ENCODE results near the gene ZNF646. TPM values are rescaled to one million over a fixed set of nuclear protein-coding genes. Genes with fewer than 3 reads are reported as not detected.

ZNF646 gene
- total and polyA plus RNA-seq, 4 donors = 0.89 to 9.6 (median 4.0) TPM

DNA sequence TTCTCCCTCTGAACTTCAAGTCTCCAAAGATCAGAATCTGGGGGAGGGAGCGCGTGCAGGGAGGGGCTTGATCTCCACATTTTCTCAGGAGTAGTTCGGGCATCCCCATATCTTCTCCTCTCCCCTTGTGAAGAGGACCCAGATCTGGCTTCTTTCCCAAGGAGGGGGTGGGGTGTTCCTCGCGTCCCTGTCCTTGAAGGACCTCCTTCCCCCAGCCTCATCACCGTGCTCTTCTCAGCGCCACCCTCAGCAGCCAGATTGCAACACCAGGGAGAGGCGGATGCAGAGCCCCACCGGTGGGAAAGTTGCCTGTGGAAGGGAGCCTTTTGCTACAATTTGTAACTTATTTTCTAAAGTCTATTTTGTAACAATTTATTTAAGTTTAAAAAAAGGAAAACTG, 8.9 kb downstream of the ZNF646 start (continued):
- TF ChIP-seq, protein P1, sequence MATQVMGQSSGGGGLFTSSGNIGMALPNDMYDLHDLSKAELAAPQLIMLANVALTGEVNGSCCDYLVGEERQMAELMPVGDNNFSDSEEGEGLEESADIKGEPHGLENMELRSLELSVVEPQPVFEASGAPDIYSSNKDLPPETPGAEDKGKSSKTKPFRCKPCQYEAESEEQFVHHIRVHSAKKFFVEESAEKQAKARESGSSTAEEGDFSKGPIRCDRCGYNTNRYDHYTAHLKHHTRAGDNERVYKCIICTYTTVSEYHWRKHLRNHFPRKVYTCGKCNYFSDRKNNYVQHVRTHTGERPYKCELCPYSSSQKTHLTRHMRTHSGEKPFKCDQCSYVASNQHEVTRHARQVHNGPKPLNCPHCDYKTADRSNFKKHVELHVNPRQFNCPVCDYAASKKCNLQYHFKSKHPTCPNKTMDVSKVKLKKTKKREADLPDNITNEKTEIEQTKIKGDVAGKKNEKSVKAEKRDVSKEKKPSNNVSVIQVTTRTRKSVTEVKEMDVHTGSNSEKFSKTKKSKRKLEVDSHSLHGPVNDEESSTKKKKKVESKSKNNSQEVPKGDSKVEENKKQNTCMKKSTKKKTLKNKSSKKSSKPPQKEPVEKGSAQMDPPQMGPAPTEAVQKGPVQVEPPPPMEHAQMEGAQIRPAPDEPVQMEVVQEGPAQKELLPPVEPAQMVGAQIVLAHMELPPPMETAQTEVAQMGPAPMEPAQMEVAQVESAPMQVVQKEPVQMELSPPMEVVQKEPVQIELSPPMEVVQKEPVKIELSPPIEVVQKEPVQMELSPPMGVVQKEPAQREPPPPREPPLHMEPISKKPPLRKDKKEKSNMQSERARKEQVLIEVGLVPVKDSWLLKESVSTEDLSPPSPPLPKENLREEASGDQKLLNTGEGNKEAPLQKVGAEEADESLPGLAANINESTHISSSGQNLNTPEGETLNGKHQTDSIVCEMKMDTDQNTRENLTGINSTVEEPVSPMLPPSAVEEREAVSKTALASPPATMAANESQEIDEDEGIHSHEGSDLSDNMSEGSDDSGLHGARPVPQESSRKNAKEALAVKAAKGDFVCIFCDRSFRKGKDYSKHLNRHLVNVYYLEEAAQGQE (IDR thresholded peaks at IDR 0.05) = no peak
- TF ChIP-seq FOXA1 (IDR thresholded peaks at IDR 0.05) (no peak), YY1 (IDR thresholded peaks at IDR 0.05) (no peak), TAF1 (conservative IDR thresholded peaks at IDR 0.05) (no peak), SP1 (IDR thresholded peaks at IDR 0.05) (no peak), EGR1 (IDR thresholded peaks at IDR 0.05; ENCODE audit: low read depth in 2 of 2) (no peak), RAD21 (IDR thresholded peaks at IDR 0.05) (no peak), HNF4G (IDR thresholded peaks at IDR 0.05) (no peak)

DNA sequence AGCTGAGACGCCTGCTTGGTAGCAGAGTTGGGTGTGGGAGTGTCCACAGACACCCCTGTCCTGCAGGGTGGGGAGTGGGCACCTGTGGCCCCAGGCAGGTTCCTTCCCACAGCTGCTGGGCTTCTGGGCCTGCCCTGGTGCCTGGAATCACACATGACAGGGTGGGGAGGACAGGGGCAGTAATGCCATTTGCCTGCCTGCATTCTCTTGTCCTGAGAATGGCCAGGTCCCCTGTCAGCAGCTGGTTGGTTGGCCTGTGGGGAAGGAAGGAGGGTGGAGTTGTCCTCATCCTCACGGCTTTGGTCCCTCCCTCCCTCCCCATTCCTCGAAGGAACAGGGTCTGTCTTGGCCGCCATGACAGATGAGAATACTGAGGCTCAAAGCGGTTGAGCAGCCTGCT, 9.3 kb downstream of the ZNF646 start:
- no peak for DNase-seq (ENCODE audit: low spot score)
- 54% methylated on average over 5 of the region's 5 CpGs for WGBS
- no peak overlapping the region for H3K9ac ChIP-seq (ENCODE audit: low read depth in 1 of 2, low read length in 2 of 2)
- no peaks in the 10 kb centered on the region for H3K27me3 ChIP-seq (ENCODE audit: control insufficient read depth in 4 of 4, insufficient read depth in 4 of 4, low read length in 3 of 4)
- no peak overlapping the region for H3K27ac ChIP-seq (ENCODE audit: low read depth in 1 of 2, low read length in 2 of 2)
- no peaks in the 10 kb centered on the region for H3K9me3 ChIP-seq (ENCODE audit: control insufficient read depth in 4 of 4, low read length in 3 of 4)
- H3K4me1 ChIP-seq (ENCODE audit: control insufficient read depth in 4 of 4, insufficient read depth in 4 of 4, low read length in 3 of 4) = no peaks in the 10 kb centered on the region
- H3K36me3 ChIP-seq (ENCODE audit: control insufficient read depth in 4 of 4, insufficient read depth in 3 of 4, low read depth in 1 of 4, low read length in 3 of 4) = peaks cover 5 to 56% (median 23%) of the 10 kb centered on the region in 4 donors
- TF ChIP-seq FOXA2 (IDR thresholded peaks at IDR 0.05) (no peak), RXRA (IDR thresholded peaks at IDR 0.05) (no peak), GABPA (IDR thresholded peaks at IDR 0.05 in 1 of 2, conservative IDR thresholded peaks at IDR 0.05 in 1 of 2) (no peak), JUND (IDR thresholded peaks at IDR 0.05) (no peak), HNF4A (conservative IDR thresholded peaks at IDR 0.05) (no peak), NR2F2 (IDR thresholded peaks at IDR 0.05) (no peak), FOXA1 (IDR thresholded peaks at IDR 0.05) (no peak), TAF1 (conservative IDR thresholded peaks at IDR 0.05) (no peak), SP1 (IDR thresholded peaks at IDR 0.05) (no peak), HNF4G (IDR thresholded peaks at IDR 0.05) (no peak), EGR1 (IDR thresholded peaks at IDR 0.05; ENCODE audit: low read depth in 2 of 2) (no peak), YY1 (IDR thresholded peaks at IDR 0.05) (no peak)
- TF ChIP-seq, protein P2, sequence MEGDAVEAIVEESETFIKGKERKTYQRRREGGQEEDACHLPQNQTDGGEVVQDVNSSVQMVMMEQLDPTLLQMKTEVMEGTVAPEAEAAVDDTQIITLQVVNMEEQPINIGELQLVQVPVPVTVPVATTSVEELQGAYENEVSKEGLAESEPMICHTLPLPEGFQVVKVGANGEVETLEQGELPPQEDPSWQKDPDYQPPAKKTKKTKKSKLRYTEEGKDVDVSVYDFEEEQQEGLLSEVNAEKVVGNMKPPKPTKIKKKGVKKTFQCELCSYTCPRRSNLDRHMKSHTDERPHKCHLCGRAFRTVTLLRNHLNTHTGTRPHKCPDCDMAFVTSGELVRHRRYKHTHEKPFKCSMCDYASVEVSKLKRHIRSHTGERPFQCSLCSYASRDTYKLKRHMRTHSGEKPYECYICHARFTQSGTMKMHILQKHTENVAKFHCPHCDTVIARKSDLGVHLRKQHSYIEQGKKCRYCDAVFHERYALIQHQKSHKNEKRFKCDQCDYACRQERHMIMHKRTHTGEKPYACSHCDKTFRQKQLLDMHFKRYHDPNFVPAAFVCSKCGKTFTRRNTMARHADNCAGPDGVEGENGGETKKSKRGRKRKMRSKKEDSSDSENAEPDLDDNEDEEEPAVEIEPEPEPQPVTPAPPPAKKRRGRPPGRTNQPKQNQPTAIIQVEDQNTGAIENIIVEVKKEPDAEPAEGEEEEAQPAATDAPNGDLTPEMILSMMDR (IDR thresholded peaks at IDR 0.05; ENCODE audit: low read depth, low read length, missing input control) = no peak
- TF ChIP-seq, protein P3, sequence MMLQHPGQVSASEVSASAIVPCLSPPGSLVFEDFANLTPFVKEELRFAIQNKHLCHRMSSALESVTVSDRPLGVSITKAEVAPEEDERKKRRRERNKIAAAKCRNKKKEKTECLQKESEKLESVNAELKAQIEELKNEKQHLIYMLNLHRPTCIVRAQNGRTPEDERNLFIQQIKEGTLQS (IDR thresholded peaks at IDR 0.05) = no peak
- TF ChIP-seq, protein P1 (IDR thresholded peaks at IDR 0.05) = no peak
- TF ChIP-seq, protein P4, sequence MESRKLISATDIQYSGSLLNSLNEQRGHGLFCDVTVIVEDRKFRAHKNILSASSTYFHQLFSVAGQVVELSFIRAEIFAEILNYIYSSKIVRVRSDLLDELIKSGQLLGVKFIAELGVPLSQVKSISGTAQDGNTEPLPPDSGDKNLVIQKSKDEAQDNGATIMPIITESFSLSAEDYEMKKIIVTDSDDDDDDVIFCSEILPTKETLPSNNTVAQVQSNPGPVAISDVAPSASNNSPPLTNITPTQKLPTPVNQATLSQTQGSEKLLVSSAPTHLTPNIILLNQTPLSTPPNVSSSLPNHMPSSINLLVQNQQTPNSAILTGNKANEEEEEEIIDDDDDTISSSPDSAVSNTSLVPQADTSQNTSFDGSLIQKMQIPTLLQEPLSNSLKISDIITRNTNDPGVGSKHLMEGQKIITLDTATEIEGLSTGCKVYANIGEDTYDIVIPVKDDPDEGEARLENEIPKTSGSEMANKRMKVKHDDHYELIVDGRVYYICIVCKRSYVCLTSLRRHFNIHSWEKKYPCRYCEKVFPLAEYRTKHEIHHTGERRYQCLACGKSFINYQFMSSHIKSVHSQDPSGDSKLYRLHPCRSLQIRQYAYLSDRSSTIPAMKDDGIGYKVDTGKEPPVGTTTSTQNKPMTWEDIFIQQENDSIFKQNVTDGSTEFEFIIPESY (IDR thresholded peaks at IDR 0.05) = no peak
- TF ChIP-seq, protein P5, sequence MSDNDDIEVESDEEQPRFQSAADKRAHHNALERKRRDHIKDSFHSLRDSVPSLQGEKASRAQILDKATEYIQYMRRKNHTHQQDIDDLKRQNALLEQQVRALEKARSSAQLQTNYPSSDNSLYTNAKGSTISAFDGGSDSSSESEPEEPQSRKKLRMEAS (IDR thresholded peaks at IDR 0.05) = no peak
- no peak overlapping the region for H3K4me3 ChIP-seq (ENCODE audit: low read depth in 1 of 3, low read length in 3 of 3)

Data from liver (tissue), 9 donors.